ENCODE measurements around the gene MTA3.
"Not testable (repeated sequence)": the region's sequence is repeated elsewhere in the genome, so short reads cannot be mapped to it uniquely, and the experiment has no call there.

Gene MTA3

DNA sequence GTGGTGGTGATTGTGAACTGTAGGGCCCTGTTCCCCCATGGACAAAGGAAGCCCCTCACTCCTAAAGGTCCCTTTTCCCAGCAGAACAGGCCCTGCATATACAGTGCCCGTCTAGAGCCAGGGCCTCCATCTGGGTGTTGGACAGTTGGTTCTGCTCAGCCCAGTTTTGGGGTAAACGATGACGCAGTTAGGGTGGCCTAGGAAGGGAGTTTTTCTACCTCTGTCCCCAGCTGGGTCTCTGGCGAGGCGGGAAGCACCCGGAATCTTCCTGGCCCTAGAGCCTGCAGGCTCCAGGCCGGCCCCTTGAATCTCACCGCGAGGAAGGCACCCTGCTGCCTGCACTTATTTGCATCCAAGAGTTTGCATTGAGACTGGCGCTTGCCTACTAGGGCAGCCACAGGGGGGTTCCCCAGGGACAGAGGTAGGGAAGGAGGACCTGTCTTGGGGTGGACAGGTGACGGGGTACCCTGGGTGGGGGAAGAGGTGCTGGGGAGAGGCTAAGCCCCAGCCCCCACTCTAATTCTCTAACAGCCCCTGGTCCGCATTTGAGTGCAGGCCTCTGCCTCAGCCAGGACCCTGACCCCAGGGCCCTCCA lies 529 bp upstream of the MTA3 start:
- peak; percentile 38 for DNase-seq

DNA sequence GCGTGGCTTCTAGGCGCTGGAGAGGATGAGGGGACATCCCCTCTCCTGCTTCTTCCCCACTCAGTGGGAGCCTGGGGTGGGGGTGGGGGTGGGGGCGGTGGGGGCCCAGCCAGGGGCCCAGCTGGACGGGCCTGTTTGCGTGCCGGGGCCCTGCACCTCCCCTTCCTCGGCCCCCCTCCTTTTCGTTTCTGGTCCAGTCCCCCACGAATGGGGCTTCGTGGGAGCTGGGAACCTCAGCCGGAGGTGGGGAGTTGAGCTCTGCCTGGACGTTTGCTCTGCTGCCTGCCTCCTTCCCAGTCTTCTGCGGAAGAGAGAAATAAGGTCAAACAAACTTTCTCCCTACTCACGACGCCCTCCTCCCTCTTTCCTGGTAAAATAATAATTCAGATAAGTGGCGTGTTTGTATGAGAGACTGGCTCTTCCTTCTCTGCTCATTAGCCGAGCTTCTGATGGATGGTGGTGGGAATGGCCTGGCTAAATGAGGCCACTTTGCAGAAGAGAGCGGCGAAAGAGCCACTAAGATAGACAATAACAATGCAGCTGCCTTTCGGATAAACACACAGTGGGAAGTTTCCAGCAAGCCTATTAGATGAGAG lies 782 bp downstream of the MTA3 start:
- DNase-seq, result peak; percentile 29

DNA sequence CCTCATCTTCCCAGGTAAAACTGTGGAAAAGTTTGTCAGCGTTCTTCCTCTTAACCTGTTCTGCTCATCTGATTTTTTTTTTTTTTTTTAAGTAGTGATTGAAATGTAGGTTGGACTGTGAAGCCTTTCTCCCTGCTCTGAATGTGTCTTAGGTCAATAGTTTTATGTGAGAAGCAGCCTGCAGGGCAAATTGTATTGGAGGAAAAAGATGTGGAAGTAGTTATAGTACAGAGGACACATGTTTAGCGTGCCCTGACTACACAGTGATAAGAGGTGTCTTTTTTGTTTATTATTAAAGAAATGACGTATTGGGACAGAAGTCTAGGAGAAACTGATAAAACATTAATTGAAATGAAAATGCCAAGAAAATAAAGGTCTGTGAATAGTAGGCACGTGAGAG lies 1.5 kb downstream of the MTA3 start:
- DNase-seq, result no peak

DNA sequence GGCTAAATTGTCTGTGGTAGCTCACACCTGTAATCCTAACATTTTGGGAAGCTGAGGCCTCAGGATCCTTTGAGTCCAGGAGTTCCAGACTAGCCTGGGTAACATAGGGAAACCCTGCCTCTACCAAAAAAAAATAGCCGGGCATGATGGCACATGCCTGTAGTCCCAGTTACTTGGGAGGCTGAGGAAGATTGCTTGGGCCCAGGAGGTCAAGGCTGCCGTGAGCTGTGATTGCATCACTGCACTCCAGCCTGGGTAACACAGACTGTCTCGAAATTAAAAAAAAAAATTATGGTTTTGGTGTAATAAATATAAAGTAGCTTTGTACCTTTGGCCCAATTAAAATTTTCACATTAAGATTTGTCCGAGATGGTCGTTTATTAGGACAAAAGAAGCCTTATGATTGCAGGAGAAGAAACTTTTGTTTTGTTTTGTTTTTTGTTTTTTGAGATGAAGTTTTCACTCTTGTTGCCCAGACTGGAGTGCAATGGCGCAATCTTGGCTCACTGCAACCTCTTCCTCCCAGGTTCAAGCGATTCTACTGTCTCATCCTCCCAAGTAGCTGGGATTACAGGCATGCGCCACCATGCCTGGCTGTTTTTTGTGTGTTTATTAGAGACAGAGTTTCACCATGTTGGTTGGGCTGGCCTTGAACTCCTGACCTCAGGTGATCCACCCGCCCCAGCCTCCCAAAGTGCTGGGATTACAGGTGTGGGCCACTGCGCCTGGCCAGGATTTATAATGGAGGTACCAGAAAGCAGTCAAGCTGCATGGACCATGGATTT lies 4.1 kb downstream of the MTA3 start:
- DNase-seq, result no peak

DNA sequence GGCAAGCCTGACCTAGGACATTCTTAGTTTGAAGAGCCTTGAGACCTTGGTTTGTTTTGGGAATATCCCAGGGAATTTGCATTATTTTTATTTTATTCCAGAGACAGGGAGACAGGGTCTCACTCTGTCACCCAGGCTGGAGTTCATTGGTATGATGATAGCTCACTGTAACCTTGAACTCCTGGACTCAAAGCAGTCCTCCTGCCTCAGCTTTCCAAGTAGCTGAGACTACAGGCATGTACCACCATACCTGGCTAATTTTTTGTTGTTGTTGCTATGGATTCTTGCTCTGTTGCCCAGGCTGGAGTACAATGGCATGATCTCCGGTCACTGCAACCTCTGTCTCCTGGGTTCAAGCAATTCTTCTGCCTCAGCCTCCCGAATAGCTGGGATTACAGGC lies 4.8 kb downstream of the MTA3 start:
- no peak for DNase-seq

DNA sequence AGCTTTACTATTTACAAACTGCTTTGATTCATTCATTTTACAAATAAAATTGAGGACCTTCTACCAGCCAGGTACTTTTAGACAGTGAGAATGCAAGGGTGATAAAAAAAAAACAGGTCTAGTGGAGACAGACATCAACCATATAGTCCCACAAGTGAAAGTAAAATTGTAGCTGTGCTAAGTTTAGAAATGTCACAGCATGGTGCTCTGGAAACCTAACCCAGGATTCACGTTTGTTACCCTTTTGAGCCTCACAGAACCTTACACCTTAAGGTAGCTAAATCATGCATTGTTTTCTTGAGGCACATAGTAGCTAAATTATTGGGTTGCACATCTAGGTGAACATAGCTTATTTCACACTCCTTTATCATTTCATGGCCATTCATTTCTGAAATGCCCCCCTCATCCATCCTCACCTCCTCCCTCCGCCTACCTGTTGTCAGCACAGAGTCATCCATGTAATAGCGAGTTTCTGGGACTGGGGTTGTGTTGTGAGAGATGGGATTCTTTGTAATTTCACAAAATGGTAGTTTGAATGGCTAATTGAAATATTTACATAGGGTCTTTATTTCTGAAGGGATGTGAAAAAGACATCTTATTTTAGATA lies 7.1 kb downstream of the MTA3 start:
- DNase-seq, result no peak

DNA sequence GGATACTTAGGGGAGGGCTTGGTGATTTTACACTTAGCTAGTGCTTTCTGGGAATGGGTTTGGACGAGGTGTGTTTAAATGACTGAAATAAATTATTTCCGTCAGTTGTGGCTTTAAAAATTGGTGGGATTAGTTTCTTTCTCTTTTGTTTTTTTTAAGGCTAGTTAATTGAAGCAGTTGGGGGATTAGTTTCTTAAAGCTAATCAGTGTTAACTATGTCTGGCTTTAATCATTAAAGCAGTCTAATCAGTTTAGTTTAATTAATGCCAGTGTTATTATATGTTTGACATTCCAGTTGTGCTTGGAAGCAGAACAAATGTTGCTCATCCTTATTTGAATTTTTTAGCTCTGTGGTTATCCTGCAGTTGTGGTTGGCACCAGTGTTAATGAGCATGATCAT lies 10.2 kb downstream of the MTA3 start:
- no peak for DNase-seq

DNA sequence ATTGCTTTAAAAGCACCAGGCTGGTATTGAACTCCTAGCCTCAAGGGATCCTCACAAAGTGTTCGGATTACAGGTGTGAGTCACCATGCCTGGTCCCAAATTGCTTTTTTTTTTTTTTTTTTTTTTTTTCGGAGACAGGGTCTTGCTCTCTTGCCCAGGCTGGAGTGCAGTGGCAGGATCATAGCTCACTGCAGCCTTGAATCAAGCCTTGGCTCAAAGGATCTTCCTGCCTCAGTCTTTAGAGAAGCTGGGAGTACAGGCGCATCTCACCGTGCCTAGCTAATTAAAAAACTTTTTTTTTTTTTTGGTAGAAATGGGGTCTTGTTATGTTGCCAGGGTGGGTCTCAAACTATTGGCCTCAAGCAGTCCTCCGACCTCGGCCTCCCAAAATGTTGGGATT lies 12.8 kb downstream of the MTA3 start:
- no peak for DNase-seq

DNA sequence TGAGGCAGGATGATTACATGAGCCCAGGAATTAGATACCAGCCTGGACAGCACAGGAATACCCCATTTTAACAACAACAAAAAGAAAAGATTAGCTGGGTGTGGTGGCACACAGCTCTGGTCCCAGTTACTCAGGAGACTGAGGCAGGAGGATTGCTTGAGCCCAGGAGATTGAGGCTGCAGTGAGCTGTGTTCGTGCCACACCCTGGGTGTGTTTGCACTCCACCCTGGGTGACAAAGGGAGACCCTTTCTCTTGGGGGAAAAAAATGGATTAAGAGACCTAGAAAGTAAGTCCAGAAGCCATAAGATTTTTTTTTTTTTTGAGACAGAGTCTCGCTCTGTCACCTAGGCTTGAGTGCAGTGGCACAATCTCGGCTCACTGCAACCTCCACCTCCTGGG lies 16.2 kb downstream of the MTA3 start:
- DNase-seq, result not testable (repeated sequence)

DNA sequence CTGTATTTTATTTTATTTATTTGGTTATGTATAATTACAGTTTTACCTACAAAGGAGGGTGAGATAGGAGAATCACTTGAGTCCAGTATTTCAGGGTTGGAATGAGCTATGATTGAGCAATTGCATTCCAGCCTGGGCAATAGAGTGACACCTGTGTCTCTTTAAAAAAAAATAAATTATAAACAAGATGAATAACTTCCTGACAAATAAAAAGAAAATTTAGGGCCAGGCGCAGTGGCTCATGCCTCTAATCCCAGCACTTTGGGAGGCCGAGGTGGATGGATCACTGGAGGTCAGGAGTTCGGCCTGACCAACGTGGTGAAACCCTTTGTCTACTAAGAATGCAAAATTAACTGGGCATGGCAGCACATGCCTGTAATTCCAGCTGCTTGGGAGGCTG lies 17.3 kb downstream of the MTA3 start:
- no peak for DNase-seq

DNA sequence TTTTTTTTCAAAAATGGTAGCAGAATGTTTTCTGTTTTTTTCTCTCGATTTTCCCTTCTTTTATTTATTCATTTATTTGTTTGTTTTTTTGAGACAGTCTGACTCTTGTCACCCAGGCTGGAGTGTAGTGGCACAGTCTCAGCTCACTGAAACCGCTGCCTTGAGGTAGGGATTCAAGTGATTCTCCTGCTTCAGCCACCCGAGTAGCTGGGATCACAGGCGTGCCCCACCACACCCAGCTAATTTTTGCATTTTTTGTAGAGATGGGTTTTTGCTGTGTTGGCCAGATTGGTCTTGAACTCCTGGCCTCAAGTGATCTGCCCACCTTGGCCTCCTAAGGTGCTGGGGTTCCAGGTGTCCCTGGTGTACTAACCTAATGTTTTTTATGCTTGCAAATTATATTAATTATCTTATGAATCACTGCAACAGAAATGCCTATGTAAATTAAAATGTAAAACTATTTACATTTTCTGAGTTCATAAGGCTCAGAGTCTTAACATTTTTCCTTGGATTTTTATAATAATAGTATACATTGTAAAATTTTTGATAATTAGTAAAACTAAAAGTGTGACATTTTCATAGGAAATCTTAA lies 19.2 kb downstream of the MTA3 start:
- no peak for DNase-seq

DNA sequence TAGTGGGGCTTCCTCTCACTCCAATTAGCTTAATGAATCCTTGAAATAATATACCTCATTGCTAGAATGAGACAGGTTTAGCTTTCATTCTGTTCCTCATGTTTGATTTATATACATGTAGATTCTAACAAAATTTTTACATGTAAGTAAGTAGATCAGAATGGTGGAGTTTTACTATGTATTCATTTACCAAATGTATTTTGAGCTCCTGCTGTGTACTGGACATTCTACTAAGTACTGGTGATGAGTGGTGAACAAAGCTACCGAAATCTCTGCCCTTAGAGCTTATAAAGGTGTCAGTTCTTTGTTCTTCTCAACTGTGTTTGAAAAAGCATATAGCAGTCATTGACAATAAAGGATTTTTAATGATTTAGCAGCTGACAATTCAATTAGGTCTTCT lies 19.7 kb downstream of the MTA3 start:
- DNase-seq, result no peak

DNA sequence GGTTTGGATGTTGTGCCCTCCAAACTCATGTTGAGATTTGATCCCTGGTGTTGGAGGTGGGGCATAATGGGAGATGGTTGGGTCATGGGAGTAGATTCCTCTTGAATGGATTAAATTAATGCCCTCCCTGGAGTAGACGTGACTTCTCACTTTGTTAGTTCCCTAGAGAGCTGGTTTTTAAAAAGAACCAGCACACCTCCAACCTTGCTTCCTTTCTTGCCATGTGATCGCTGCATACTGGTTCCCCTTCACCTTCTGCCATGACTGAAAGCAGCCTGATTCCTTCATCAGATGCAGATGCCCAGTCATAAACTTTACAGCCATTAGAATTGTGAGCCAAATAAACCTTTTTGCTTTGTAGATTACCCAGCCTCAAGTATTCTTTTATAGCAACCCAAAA lies 21.7 kb downstream of the MTA3 start:
- no peak for DNase-seq

DNA sequence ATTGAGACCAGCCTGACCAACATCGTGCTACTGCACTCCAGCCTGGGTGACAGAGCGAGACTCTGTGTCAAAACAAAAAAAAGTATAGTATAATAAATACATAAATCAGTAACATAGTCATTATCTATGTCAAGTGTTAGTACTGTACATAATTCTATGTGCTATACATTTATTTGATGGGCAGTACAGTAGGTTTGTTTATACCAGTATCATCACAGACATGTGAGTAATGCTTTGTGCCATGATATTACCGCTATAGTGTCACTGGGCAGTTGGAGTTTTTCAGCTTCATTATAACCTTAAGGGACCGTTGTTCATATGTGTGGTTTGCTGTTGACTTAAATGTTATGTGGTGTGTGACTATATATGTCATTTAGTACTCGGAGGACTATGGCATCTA lies 24.9 kb downstream of the MTA3 start:
- DNase-seq, result no peak

DNA sequence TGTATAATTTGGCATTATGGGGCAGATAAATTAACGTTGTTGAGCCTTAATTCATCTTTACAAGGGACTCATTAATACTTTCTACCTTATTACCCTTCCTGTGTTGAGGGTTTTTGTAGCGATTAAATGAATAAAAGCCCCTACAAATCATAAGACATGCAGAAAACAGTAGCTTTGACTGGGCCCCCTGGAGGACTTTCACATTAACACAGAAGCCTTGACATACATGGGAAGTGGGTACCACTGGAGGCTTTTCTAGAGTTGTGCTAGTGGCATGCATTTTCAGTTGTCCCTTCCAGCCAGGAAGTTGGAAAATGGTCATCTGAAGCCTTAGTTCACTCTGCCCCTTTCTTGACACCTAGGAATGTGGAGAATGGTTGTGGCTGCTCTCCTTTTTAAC lies 30.2 kb downstream of the MTA3 start:
- DNase-seq, result no peak

DNA sequence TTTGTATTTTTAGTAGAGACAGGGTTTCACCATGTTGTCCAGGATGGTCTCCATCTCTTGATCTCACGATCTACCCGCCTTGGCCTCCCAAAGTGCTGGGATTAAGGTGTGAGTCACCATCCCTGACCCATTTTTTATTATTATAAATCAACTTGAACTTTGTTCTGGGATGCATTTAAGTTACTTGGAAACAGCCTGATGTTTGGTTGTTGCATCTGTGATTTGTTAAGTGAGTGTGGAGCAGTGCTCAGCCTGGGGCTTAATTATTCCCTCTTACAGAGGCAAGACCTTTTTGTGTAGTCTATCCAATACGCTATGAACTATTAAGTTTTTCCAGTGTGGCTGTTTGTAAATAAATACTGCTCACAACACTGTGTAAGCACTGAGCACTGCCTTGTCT lies 32.6 kb downstream of the MTA3 start:
- no peak for DNase-seq

DNA sequence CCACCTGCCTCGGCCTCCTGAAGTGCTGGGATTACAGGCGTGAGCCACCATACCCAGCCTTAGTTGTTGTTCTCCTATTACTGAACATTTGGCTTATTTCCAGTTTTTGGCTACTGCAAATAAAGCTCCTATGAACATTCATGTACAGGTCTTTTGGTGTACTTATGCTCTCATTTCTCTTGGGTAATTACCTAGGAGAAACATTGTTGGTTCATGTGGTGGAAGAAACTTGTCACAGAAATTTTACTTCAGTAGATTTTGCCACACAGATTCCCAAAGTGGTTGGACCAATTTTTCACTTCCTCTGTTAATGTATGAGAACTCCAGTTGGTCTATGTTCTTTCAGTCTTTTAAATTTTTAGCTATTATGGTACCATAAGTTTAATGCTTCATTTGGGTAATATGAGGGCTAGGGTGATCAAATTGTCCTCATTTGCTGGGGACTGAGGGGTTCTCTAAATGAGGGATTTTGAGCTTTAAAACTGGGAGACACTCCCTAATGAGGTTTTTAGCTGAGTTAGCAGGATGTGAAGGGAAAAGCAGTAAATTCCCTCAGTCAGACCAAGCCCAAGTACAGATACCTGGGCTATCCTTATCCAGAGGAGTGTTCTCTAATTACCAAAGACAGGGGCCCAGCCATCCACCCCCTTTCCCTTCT lies 33.9 kb downstream of the MTA3 start:
- DNase-seq, result no peak

DNA sequence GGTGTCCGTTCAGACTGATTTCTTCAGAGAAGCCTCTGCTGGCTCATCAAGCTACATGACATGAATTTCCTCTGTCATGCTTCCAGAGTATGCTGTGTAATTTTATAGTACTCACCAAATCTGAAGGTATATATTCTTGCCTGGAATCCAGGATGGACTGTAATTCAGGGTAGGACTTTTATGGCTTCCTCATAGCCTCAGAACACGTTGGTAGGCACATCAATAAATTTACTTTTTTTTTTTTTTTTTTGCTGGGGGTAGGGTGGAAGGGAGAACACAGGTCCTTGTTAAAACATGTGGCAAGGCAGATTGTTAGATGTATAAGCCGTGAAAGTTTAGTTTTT lies 34.4 kb downstream of the MTA3 start:
- DNase-seq, result no peak

DNA sequence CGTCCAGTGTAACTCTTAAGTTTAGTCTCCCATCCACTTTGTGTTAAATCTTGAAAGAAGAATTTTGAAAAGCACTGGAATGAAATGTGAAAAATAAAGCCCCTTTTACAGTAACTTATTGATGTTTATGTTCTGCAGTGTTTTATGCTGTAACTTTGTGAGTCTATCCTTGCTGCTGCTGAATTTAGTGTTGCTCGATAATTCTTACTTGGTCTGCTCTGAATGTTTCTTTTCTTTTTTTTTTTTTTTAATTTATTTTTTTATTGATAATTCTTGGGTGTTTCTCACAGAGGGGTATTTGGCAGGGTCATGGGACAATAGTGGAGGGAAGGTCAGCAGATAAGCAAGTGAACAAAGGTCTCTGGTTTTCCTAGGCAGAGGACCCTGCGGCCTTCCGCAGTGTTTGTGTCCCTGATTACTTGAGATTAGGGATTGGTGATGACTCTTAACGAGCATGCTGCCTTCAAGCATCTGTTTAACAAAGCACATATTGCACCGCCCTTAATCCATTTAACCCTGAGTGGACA lies 36.0 kb downstream of the MTA3 start:
- not testable (repeated sequence) for DNase-seq

DNA sequence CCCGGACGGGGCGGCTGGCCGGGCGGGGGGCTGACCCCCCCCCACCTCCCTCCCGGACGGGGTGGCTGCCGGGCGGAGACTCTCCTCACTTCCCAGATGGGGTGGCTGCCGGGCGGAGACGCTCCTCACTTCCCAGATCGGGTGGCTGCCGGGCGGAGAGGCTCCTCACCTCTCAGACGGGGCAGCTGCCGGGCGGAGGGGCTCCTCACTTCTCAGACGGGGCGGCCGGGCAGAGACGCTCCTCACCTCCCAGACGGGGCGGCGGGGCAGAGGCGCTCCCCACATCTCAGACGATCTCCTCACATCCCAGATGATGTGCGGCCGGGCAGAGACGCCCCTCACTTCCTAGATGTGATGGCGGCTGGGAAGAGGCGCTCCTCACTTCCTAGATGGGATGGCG lies 37.7 kb downstream of the MTA3 start:
- DNase-seq, result not testable (repeated sequence)

DNA sequence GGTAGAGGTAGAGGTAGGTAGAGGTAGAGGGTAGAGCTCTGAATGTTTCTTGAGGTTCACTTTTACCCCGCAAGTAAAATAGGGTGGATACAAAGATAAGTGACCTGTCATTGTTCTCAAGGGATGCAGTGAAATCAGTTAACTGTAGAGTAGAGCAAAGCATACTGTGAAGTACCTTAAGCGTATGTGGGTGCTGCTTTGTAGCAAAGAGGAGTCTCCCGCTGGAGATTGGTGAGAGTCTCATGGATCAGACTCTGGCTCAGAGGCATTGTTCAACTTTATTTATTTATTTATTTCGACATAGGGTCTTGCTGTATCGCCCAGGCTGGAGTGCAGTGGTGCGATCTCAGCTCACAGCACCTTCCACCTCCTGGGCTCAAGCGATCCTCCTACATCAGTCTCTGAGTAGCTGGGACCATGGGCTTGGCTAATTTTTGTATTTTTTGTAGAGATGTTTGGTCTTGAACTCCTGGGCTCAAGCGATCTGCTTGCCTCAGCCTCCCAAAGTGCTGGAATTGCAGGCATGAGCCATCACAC lies 38.7 kb downstream of the MTA3 start:
- no peak for DNase-seq

DNA sequence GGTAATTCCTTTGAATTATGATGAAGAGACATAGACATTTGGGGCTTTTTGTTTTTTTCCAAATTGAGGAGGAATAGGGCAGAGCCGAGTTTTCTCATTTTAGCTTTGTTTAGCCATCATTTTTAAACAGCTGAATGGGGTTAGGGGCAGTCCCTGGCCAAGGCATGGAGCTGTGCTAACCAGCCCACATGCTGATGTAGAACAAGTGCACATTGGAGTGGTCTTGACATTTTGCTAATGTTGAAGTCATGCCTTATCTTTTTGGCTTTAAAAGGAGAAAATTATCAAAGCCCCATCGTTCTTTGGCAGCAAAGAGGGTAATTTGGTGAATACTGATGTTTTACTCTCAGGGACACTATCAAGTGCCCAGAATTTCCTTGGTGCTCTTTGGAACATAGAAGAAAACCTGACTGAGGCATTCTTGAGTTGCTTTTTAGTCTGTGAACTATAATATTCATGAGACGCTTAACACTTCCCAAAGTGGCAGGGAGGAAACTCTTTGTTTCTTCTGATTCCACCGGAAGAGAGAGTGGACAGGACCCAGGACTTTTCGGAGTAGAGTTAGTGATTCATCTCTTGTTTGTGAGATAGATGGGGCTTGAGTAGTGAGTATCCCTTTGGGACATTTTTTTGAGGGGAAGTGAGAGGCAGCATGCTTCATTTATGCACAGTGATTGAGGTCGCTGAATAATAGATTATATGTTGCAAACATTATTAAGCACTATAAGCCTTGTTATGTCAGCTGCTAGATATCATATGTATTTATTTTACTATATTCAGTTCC lies 45.0 kb downstream of the MTA3 start:
- DNase-seq, result no peak
